ENCODE data around the gene PLAU.

Gene PLAU

DNA sequence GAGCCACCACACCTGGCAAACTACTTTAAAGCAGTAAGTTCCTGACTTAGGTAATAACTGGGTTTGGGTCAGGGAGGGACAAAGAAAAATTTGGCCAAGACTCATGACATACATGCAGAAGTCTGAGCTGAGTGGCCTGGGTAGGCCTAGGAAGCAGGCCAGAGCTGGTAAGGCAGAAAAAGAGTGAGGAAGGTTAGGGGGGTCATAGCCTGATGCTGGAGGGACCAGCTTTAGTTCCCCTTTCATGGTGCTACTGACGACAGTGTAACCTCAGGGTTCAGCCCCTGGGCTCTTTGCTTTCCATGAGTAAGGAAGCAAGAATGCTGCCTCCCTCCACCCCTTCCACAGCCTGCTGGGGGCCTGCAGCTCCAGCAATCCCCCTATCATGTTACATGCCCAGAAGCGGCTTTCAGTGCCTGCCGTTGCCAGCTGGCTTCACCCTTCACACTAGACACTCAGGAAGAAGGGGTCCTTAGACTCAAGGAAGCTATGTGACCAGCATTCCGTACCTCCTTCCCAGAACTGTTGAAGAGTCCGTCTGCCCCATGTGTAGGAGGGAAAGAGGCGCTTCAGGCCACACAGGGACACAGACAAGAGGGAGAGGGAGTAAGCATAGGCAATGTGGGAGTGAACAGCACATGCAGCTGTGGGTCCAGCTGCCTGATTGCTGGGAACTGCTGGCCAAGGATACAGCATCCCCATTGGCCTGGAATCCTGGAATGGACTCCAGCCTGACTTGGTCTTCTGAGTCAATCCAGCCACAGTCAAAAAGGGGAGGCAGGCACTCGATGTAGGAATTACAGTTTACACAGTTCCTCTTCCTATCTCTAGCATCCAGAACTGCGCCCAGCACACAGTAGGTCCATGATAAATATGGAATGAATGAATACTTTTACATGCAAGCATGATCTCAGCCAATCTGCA, 4.1 kb upstream of the PLAU start:
- DNase-seq (ENCODE audit: low spot score), result no peak
- TF ChIP-seq, protein P1, sequence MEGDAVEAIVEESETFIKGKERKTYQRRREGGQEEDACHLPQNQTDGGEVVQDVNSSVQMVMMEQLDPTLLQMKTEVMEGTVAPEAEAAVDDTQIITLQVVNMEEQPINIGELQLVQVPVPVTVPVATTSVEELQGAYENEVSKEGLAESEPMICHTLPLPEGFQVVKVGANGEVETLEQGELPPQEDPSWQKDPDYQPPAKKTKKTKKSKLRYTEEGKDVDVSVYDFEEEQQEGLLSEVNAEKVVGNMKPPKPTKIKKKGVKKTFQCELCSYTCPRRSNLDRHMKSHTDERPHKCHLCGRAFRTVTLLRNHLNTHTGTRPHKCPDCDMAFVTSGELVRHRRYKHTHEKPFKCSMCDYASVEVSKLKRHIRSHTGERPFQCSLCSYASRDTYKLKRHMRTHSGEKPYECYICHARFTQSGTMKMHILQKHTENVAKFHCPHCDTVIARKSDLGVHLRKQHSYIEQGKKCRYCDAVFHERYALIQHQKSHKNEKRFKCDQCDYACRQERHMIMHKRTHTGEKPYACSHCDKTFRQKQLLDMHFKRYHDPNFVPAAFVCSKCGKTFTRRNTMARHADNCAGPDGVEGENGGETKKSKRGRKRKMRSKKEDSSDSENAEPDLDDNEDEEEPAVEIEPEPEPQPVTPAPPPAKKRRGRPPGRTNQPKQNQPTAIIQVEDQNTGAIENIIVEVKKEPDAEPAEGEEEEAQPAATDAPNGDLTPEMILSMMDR (IDR thresholded peaks at IDR 0.05; ENCODE audit: borderline replicate concordance, control extremely low read depth, extremely low read depth, insufficient read depth, missing control alignments), result no peak

DNA sequence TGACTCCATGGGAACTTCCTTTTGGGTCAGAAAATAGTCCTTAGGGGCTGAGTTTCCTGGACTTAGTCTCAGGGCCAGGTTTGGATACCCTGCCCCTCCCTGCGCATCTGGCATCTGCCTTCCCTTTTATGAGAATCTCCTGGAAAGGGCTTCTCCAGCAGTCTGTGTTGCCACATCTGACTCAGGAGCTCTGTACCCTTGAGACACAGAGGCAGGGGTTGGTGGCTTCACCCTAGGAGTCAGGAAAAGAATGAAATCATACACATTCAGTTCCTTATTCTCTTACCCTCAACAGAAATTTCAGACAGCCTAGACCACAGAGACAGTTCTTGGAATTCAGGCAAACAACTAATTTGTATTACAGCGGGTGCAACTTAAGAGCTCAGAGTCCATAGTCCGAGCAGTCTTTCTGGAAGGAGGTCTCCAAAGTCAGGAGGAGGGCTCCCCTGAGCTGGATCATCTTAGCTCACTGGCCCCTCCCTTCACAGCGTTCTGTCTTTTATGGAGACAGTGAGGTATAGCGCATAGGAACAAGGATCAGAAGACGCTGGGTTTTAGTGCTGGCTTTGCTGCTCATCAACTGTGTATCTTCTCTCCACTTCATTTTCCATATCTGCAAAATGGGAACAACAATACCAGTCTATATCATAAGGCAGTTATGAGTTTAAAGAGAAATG, 3.0 kb upstream of the PLAU start:
- TF ChIP-seq, protein P1 (IDR thresholded peaks at IDR 0.05; ENCODE audit: borderline replicate concordance, control extremely low read depth, extremely low read depth, insufficient read depth, missing control alignments), result no peak
- no peak for DNase-seq (ENCODE audit: low spot score)
- in situ Hi-C loops (cut with MboI; ENCODE audit: low sequenced_read_pairs, unreplicated experiment), result no loop called here

More for the DNA sequence above, 4.1 kb upstream of the PLAU start:
- in situ Hi-C loops (cut with MboI; ENCODE audit: low sequenced_read_pairs, unreplicated experiment), result no loop called here

GRCh38 chr10:73908853-73909539, 1.9 kb upstream of the PLAU start:
- TF ChIP-seq, protein P1 (IDR thresholded peaks at IDR 0.05; ENCODE audit: borderline replicate concordance, control extremely low read depth, extremely low read depth, insufficient read depth, missing control alignments), result no peak
- peak; percentile 73 for DNase-seq (ENCODE audit: low spot score)
- in situ Hi-C loops (cut with MboI; ENCODE audit: low sequenced_read_pairs, unreplicated experiment), result no loop called here

DNA sequence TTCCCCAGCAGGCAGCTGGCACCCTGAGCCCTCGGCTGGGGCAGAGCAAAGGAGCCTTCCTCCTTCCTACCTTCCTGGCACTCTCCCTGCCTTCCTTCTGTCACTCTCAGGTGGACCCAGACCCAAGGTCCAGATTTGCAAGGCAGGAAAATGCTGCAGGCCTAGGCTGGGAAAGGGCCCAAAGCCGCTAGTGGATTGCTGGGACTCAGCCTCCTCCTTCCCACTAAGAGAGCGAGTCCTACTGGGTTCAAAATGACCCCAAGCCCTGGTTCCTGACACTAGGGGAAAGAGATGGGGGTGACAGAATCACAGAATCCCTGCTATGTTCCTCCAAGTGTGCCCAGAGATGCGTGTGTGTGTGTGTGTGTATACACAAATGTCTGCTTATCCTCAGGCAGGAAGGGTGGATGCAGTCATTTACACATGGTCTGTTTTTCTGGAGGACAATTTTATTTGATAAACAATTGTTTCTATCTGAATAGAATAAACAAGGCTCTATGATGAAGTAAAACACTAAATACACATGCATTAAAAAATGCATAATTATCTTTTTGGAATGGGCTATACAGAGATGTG, 1.3 kb upstream of the PLAU start:
- DNase-seq (ENCODE audit: low spot score), result no peak
- TF ChIP-seq, protein P1 (IDR thresholded peaks at IDR 0.05; ENCODE audit: borderline replicate concordance, control extremely low read depth, extremely low read depth, insufficient read depth, missing control alignments), result no peak
- in situ Hi-C loops (cut with MboI; ENCODE audit: low sequenced_read_pairs, unreplicated experiment), result no loop called here

GRCh38 chr10:73910401-73910763, 550 bp upstream of the PLAU start:
- DNase-seq (ENCODE audit: low spot score), result peak; percentile 54
- TF ChIP-seq, protein P1 (IDR thresholded peaks at IDR 0.05; ENCODE audit: borderline replicate concordance, control extremely low read depth, extremely low read depth, insufficient read depth, missing control alignments), result no peak
- in situ Hi-C loops (cut with MboI; ENCODE audit: low sequenced_read_pairs, unreplicated experiment), result no loop called here

- TF ChIP-seq, protein P1 (IDR thresholded peaks at IDR 0.05; ENCODE audit: borderline replicate concordance, control extremely low read depth, extremely low read depth, insufficient read depth, missing control alignments), result no peak
- in situ Hi-C loops (cut with MboI; ENCODE audit: low sequenced_read_pairs, unreplicated experiment), result no loop called here
- DNase-seq (ENCODE audit: low spot score), result no peak
These were observed 647 bp downstream of the PLAU start for GRCh38 chr10:73911553-73912004.

All from GM13976 (cell line).